Measurements from ENCODE around the gene EGR4. TPM values are rescaled to one million over a fixed set of nuclear protein-coding genes. Genes with fewer than 3 reads are reported as not detected.

The EGR4 gene
- polyA plus RNA-seq, 1 of the 3 experiments (the other 2 are of a cell fraction), result 0.02 TPM

- peaks cover 41% of the 10 kb centered on the region for H4K20me1 ChIP-seq (ENCODE audit: insufficient read depth)
- peaks cover 87 to 89% of the 10 kb centered on the region in 2 experiments for H3K36me3 ChIP-seq (replicated peaks in 1 of 2; ENCODE audit: control insufficient read depth in 1 of 2, insufficient read depth in 2 of 2, low read length in 1 of 2)
- H2AFZ ChIP-seq (ENCODE audit: low read depth), result no peak overlapping the region
- no peak for DNase-seq
- TF ChIP-seq FOXM1 (IDR thresholded peaks at IDR 0.05; ENCODE audit: low read depth) (no peak), ELF1 (IDR thresholded peaks at IDR 0.05) (no peak), GATA2 (CRISPR knock-in tag; IDR thresholded peaks at IDR 0.05) (no peak), CHD2 (IDR thresholded peaks at IDR 0.05; ENCODE audit: low read length, partially characterized antibody) (no peak), EP300 (IDR thresholded peaks at IDR 0.05; ENCODE audit: borderline replicate concordance in 1 of 2, low read depth in 1 of 2, low read length in 1 of 2) (no peak), SMC3 (IDR thresholded peaks at IDR 0.05; ENCODE audit: low read depth, low read length) (no peak), TEAD4 (IDR thresholded peaks at IDR 0.05; ENCODE audit: borderline replicate concordance, insufficient read depth) (no peak), POLR2AphosphoS5 (IDR thresholded peaks at IDR 0.05; ENCODE audit: low read depth, low read length) (no peak), RAD21 (IDR thresholded peaks at IDR 0.05; ENCODE audit: low read length) (no peak), EZH2phosphoT487 (IDR thresholded peaks at IDR 0.05; ENCODE audit: borderline replicate concordance, low read depth) (no peak), NRF1 (IDR thresholded peaks at IDR 0.05; ENCODE audit: low read depth, low read length) (no peak), NFIC (IDR thresholded peaks at IDR 0.05; ENCODE audit: borderline replicate concordance) (no peak), USF1 (IDR thresholded peaks at IDR 0.05; ENCODE audit: borderline replicate concordance, low read depth) (no peak), MXI1 (IDR thresholded peaks at IDR 0.05; ENCODE audit: low read depth, low read length) (no peak), FOXJ3 (CRISPR knock-in tag; IDR thresholded peaks at IDR 0.05) (no peak), SIN3A (IDR thresholded peaks at IDR 0.05; ENCODE audit: borderline replicate concordance, low read depth, low read length) (no peak)
- TF ChIP-seq, protein P1, sequence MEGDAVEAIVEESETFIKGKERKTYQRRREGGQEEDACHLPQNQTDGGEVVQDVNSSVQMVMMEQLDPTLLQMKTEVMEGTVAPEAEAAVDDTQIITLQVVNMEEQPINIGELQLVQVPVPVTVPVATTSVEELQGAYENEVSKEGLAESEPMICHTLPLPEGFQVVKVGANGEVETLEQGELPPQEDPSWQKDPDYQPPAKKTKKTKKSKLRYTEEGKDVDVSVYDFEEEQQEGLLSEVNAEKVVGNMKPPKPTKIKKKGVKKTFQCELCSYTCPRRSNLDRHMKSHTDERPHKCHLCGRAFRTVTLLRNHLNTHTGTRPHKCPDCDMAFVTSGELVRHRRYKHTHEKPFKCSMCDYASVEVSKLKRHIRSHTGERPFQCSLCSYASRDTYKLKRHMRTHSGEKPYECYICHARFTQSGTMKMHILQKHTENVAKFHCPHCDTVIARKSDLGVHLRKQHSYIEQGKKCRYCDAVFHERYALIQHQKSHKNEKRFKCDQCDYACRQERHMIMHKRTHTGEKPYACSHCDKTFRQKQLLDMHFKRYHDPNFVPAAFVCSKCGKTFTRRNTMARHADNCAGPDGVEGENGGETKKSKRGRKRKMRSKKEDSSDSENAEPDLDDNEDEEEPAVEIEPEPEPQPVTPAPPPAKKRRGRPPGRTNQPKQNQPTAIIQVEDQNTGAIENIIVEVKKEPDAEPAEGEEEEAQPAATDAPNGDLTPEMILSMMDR (IDR thresholded peaks at IDR 0.05), result no peak
- TF ChIP-seq, protein P2, sequence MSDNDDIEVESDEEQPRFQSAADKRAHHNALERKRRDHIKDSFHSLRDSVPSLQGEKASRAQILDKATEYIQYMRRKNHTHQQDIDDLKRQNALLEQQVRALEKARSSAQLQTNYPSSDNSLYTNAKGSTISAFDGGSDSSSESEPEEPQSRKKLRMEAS (IDR thresholded peaks at IDR 0.05; ENCODE audit: low read depth), result no peak
- TF ChIP-seq, protein P3, sequence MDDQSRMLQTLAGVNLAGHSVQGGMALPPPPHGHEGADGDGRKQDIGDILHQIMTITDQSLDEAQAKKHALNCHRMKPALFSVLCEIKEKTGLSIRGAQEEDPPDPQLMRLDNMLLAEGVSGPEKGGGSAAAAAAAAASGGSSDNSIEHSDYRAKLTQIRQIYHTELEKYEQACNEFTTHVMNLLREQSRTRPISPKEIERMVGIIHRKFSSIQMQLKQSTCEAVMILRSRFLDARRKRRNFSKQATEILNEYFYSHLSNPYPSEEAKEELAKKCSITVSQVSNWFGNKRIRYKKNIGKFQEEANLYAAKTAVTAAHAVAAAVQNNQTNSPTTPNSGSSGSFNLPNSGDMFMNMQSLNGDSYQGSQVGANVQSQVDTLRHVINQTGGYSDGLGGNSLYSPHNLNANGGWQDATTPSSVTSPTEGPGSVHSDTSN (IDR thresholded peaks at IDR 0.05), result no peak
- ChIA-PET POLR2A (interaction anchor here (0.7 to 1.5 kb wide), 2 partner anchors 13 to 27 kb away, joined by 4 read pairs; partner anchors contain the start of gene CCT7), CTCF (interaction anchor here (1.5 to 1.8 kb wide), 3 partner anchors 12 to 70 kb away, joined by 3 to 7 read pairs (median 5); partner anchors contain the start of genes CCT7 and PRADC1)
- H3K9ac ChIP-seq, result no peak overlapping the region
- peaks cover 26% of the 10 kb centered on the region for H3K79me2 ChIP-seq (ENCODE audit: insufficient read depth)
- no peak overlapping the region for H3K27ac ChIP-seq (ENCODE audit: low read depth in 2 of 2, low read length in 1 of 2)
- no peaks in the 10 kb centered on the region for H3K27me3 ChIP-seq (ENCODE audit: insufficient read depth)
- no peaks in the 10 kb centered on the region for H3K9me2 ChIP-seq
- peaks cover 6% of the 10 kb centered on the region for H3F3A ChIP-seq (replicated peaks; ENCODE audit: insufficient read depth)
- no peak overlapping the region for H3K4me3 ChIP-seq (ENCODE audit: low read depth in 2 of 2, low read length in 1 of 2)
- H3K4me1 ChIP-seq (ENCODE audit: control insufficient read depth in 1 of 2, insufficient read depth in 2 of 2, low read depth in 1 of 2, low read length in 1 of 2), result peaks cover 0 to 23% of the 10 kb centered on the region in 2 experiments; a peak in 2 of 4 replicates
- H3K9me3 ChIP-seq, result no peaks in the 10 kb centered on the region
- 90% methylated on average over 3 of the region's 3 CpGs for WGBS (ENCODE audit: low lambda C conversion rate)
- H3K4me2 ChIP-seq, result no peak overlapping the region
These were observed 46.5 kb downstream of the EGR4 start for GRCh38 chr2:73246850-73247249.
